Activated CD8-positive, alpha-beta memory T cell treated with anti-CD3 and anti-CD28 coated beads for 48 hours (primary cell): ENCODE results near the gene CAMKMT.

ENCODE experiments used
- DNase-seq, 3 experiments: peaks; one replicate each; pipeline ENCODE4 v3.0.0-alpha.2; 2020; ENCODE audit warnings: low read depth in 2 of 3, low spot score in 2 of 3

CAMKMT gene

DNA sequence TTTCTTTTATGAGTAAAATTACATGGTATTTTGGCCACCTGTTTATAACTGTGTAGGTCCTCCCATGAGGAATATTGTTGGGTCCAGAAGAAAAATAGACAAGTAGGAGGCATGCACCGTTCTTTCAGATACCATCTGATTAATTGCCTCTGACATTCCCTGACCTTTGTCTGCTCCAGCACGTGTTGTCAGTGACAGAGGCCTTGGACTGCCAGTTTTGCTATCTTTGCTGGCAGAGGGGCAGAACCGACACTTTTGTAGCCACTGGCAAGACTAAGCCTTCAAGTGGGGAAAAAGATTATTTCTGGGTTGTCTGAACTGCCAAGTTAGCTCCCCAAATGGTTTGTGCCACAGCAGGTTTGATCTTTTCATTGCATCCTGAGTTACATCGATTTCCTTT, 276.9 kb downstream of the CAMKMT start:
- DNase-seq: no peak

DNA sequence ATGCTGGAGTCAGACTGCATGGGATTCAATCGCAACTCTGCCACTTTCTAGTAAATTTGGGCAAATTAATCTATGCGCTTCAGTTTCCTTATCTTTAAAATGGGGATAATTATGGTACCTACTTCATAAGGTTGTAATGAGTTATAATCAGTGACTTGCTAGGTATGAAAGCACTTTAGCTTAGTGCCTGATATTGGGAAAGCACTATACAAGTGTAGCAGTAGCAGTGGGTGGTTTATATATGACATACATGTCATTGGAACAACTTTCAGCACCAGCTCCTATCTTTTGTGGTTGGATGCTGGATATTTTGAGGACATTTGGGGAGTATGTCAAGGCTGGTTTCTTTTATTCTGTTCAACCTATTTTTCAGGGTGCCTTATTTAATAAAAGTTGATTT, 277.7 kb downstream of the CAMKMT start:
- DNase-seq: no peak

DNA sequence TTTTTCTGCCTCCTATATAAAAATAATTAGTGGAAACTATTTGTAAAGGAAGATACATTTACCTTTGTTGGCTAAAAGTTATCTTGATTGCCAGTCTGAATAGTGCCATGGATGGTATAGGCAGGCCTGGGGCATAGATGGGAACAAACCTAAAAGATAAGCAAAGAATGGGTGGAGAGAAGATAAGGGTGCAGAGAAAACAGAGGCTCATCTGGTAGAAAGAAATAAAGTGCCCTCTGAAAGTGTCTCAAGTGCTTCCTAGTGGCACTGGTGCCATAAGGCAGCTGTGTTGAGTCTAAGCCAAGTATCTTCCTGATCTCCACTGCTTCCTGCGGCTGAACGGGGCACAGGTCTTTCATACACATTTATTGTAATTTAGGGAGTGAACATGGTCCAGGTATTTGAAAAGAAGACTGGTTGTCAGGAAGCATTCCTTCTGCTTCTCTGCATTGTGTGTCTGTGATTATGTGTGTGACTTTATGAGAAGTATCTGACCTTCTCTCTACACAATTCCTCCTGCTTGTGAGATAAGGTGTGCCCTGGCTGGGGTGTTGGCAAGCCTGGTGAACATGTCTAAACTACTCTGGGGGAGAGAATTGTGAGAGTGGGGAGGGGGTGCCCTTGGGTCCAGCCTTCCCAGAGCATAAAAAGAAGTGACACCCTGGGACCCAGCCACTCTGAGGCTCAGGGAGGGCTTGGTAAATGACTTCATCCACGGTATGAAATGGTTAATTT, 280.5 kb downstream of the CAMKMT start:
- DNase-seq: no peak

DNA sequence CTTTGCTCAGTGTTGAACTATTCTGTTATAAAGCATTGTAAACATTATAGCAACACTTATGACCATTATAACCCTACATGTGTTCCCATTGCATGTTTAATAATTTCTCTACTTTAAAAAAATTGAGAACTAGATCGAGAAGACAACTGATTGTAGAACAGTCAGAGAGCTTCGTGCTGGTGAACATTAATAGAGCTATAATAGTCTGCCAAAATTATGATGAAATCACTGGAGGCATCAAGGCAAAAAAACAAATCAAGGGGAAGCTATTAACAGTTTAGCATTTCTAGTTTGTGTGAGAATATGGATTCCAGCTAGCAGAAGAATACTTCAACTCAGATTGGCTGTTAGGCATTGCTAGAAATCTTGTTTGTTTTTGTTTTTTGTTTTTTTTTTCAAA, 284.2 kb downstream of the CAMKMT start:
- DNase-seq: no peak

DNA sequence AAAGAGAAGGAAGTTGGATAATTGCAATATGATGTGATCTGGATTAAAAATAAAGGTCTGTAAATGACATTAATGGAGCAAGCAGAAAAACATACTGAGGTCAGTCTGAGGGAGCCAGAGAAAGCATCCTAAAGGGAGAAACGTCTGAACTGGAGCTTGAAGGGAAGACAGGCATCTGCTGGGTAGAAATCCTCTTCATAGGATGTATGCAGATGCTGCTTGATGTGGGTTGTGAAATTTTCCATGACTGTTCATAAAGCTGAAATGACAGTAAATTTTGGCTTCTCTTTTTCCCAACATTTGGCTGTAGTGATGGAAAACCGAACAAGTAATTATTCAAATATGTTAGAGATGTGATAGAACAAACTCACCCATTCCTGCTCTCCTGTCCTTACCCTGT, 287.6 kb downstream of the CAMKMT start:
- DNase-seq: no peak

DNA sequence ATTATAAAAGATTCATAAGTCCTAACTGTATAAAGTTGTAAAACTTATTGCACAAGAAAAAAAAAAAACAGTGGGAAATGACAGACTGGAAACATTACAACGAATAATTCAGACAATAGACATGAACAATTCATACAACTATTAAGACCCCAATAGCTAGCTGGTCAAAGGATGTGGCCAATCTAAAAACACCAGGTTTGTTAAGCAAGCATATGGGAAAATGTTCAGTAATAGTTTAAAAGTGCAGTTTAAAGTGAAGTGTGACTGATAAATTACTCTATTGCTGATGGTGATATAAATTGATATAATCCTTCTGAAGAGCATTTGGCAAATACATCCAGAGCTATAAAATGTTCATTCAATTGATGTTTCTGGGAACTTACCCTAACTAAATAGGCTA, 289.0 kb downstream of the CAMKMT start:
- no peak for DNase-seq

DNA sequence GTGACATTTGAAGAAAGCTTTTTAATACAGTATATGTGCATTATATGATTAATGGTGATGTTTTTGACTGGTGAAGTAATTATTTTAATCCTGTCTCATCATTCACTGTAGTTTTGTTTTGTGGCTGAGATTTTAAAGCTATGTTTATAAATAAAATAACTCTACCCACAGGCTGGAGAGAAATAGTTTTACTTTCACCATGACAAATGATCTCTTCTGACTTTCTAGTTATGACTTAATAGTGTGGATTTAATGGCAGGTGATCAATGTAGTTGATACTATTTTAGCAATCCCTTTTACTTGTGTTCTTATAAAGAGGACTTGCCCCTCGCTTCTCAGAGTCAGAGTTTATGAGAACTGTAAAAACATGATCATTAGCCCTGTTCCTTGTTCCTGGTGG, 290.2 kb downstream of the CAMKMT start:
- DNase-seq: no peak

DNA sequence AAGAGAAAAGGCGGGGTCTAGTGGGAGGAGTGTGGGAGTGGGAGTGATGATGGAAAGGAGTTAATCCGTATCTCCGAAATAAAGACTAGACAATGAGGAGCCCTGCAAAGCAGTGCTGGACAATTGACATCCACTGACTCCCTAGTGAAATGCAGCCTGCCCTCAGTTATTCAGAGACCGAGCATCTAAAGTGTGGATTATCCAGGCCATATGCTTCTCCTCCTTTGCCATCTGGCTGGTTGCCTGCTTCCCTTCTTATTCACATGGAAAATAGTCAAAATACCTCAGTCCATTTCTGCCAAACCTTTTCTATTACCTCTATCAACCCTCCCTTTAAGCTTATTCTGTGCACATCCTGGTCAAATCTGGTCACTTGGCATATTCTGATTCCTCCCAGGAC, 291.0 kb downstream of the CAMKMT start:
- no peak for DNase-seq

DNA sequence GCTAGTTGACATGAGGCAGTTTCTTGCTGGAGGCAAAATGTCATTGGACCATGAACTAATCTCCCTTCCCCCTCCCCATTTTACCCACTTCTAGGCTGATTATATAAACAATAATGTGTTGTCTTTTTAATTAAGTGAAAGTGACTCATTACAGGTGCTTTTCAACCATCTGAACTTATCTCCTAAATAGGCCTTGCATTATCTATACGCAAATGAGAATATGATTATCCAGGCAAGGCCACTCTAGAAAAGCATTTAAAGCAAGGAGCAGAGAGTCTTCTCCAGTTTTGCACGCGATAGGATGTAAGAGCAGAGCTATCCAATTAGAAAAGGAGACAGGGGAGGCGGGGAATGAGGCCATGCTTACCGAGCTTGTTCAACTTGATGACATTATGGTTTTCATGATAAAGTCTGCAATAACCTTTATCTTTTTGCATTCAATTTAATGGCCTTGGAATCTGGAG, 293.7 kb downstream of the CAMKMT start:
- DNase-seq: no peak

DNA sequence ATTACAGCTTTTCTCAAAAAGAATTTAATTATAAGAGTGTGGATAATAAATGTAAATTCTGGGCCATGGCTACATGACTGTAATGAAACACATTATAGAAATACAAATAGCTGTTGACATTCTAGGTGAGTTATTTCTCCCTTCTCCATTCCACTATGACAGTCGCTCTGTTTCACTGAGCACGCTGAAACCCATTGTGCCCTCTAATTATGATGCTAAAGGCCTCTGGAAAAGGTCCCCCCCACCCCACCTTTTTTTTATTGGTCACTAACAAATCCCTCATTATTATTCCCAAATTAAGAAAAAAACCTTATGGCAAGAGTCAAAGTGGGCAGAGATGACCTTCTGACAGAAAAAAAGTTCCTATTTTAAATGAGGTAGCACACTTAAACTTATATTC, 294.7 kb downstream of the CAMKMT start:
- no peak for DNase-seq

DNA sequence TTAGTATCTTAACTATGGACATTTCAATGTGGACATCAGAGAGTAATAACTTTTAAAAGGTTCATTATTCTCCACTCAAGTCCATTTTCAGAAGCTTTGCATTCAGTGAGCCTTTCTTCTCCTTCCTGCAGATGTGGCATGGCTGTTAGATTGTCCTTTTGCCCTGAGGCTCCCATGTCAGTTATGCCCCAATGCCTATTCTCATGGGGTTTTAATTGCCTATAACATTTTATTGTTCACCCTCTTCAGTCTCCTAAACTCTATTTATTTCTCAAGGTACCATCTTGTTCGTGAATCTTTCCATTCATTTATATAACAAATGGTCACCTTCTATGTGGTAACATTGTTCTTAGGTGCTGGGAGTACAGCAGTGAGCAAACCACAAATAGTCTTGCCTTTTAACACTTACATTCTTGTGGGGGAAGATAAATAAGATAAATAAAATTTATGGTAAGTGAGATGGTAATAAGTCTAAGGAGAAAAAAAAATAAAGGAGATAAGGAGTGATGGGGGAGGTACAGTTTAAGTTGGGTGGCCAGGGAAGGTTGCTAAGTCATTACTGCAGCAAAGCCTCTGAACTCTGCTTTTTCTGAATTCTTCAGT, 301.8 kb downstream of the CAMKMT start:
- DNase-seq: no peak

DNA sequence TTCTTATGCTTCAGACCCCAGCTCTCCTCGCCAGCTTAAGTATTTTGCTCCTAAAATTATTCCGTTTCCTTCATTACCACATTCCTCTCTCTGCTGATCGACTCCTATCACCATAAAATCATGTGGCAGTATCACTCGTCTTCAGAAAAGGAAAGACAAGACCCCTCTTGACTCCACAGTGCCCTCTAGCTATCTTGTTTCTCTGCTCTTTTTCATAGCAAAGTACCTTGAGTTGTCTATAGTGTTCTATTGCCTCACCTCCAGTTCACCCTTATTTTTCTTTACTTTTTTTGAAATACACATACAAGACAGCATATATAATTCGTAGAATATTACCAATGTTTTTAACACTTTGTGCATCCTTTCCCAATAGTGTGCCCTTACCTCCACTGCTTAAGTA, 306.6 kb downstream of the CAMKMT start:
- DNase-seq: no peak

DNA sequence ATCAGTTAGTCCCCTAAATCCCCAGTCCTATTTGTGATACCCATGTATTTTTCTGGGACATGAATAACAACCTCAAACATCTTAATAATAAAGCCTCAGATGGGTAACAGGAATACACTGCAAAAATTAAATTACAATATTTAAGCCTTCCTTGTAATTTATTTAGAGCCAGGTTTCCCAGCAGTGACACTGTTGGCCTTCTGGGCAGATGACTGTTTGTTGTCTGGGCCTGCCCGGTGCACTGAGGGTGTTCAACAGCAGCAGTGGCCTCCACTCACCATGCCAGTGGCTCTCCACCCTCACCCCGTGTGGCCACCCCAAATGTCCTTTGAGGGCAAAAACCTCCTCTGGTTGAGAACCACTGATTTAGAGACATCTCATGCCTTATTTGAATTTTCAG, 309.5 kb downstream of the CAMKMT start:
- DNase-seq: no peak

DNA sequence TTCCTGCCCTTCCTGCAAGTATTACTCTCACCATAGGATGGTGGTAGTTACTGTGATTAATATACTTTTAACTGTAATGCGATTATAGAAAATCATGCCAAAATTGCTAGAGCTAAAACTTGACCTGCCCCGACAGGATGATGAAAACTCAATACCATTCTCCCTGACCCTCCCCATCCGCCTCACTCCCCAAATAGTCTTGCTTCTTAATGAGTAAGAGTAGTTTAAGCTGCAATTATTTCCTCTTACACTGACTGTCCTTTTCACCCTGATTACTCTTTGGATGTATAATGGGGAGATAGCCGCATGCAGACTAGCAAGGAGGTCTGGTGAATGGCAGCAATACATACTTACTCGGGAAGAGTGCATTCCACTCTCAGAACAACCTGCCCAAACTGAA, 310.2 kb downstream of the CAMKMT start:
- no peak for DNase-seq

DNA sequence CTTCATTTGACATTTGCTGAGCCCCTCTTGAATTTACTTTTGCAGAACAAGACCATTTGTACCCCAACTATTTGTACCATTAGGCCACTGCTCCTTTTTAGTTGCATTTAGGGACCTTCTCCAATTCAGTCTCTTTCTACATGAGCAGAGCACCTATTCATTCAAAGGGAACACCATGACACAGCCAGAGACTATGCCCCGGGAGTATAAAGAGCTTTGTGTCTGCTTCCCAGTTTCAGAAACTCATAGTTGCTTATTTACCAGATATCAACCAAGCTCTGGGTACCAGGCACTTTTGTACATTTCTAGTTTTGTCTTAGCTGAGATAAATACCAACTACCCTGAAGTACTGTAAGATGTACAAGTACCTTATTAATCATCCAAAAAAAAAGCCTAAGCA, 310.7 kb downstream of the CAMKMT start:
- DNase-seq: no peak

DNA sequence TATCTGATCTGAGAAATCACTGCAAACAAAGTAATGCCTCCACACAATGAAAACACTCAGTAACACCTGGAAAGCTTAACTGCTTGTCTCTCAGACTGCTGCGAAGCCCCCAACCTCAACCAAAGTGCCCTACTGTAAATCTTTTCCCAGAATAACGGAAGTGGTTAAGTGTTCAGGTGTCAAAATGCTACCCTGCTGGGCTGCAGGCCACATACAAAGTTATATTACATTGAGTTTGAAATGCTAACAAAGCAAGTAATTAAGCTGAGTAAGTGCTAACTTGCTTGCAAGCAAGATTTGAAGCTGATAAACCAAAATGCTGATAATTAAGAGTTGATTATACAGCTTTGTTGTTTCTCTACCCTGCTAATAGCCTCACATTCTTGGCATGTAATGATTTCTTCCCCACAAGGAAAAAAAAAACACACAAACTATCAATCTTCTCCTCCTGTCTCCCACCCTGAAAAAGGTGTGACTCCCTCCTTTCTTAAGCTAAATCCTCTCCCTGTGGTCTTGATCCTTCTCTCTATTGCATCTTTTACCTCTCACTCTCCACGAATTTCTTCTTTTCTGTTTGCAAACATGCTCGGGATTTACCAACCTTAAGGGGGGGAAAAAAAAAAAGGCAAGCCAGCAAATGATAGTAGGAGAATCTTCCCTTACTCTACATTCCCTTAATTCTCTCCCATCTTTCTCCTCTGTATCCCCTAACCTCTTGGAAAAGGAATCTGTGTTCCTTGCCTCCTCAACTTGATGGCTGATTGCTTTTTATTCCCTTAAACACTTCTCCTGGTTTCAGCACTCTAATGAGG, 312.9 kb downstream of the CAMKMT start:
- no peak for DNase-seq

DNA sequence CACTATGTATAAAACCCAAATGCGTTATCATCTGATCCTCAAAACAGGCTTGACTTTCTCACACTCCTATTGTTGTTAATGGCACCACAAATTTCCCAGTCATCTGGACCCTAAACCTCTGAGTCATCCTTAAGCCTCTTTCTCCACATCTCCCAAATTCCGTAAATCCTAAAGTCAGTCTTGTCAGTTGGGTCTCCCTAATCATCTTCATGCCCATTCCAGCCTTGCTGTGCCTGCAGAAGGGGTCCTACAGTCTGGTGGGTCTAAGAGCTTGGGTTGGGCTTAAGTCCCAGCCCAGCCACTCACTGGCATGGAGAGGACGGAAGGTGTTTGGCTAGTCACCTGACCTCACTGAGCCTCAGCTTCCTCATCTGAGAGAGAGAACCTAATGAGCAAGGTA, 314.6 kb downstream of the CAMKMT start:
- no peak for DNase-seq

DNA sequence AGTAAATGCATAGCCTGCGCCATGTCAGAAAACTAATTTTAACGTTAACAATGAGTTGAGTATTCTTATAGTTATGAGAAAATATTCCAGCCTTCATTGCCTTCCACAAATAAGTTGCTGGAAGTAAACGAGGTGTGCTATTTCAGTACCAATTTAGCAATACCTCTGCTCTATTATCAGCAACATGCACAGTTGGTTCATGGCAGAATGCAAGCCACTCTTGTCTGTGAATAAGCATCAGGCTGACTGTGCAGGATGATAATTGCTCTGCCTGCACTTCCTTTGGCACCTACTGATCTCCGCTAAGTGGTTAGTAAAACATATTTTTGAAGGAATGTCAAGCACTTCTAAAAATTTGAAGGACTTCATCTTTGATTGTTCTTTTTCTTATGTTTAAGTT, 317.8 kb downstream of the CAMKMT start:
- DNase-seq: no peak

DNA sequence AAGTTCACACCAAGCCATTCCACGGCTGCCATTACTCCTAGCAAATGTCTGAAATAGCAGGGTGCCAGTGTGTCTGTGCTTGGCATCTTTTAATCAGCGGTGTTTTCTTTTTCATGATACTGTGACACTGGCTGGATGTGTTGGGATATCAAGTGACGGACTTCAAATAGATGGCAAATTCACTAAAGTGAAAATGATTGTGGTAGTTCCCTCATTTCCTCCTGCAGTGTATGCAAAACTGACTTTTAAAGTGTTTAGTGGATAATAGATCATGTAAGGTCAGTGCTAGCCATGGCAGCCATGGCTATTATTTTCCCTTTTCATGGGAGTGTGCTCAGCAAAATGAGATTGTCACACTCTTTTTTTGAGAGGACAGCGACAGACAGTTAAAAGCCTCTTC, 318.2 kb downstream of the CAMKMT start:
- DNase-seq: no peak

DNA sequence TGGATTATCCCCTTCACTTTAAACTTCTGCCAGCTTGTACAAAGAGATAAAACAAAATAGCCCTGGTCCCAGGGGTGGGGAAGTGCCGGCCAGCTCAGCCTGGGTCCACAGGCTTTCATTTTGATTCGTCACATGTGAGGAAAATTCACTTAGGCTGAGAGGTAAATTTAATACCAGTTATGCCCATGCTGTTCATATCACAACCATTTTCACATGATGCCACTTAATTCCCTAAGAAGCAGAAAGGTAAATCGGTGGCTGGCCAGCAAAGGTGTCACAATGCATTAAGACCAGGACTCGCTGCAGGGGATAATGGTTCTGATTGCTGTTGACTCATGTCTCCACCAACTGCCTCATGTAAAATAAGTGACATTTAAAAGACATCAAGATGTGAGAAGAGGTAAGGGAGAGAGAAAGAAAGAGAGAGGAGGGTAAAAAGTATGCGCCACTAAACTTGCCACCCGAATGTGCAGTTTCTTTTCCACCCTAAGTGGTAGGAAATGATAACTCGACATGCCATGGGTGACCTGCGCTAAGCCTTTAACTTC, 318.8 kb downstream of the CAMKMT start:
- no peak for DNase-seq

DNA sequence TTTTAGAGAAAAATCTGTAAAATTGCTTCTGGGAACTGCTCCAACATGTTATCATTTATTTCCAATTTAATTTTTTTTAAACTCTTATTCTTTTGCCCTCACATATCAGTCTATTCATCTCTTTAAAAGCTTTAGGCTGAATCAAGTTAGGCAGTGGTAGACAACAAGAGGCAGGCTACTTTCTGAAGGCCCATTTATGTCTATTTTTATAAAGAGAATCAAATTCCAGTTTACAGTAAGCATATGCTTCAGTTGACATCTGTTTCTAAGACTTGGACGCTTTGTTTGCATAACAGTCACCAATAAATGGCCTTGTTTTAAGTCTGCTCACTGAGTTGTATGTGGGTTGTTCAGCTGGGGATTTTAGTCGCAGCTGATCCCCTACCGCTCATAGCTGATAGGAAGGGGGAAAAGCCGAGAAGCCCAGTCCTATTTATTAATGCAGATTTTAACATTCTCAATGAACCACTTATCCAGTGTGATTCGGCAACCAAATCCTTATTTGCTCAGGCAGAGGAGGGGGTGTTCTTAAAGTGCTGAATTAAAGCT, 319.3 kb downstream of the CAMKMT start:
- no peak for DNase-seq

DNA sequence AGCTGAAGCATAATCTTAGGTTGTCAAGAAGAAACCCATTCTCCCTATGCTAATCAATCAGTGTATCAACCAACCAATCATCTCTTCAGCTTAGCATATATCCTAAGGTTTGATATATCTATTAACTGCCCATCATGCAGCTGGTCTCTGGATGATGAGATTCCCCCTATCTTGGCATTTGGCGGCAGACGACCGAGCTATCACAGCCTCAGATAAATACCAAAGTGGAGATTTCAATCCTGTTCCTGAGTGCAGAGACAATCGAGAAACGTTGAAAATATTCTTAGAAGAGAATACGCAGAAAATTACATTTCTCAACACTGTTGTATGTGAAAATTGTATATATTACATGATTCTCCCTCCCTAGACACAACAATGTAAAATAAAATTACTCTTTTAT, 320.7 kb downstream of the CAMKMT start:
- no peak for DNase-seq
